IPS-NIHi11 (cell line): ENCODE measurements around the gene ARFGEF2.
A peak's percentile ranks its signal among the peaks of the same experiment; 100 is the strongest.
"Not testable (repeated sequence)": the region's sequence is repeated elsewhere in the genome, so short reads cannot be mapped to it uniquely, and the experiment has no call there.

Experiments
- DNase-seq: peaks from one replicate; pipeline ENCODE4 v3.0.0; 2012; ENCODE audit warnings: mixed read lengths, low spot score

The ARFGEF2 gene

GRCh38 chr20:48921168-48921882, at the start of gene ARFGEF2:
Gene ARFGEF2, plus strand, starts transcription at chr20:48921711. Its CDS starts 179 bp downstream, at chr20:48921890.
- peak; percentile 100 for DNase-seq

GRCh38 chr20:48875233-48875913, 46.1 kb upstream of the ARFGEF2 start:
- DNase-seq, result no peak

- no peak for DNase-seq
Observed at GRCh38 chr20:48875914-48876240, 45.6 kb upstream of the ARFGEF2 start.

GRCh38 chr20:48877304-48877703, 44.2 kb upstream of the ARFGEF2 start:
- DNase-seq, result no peak

- DNase-seq, result no peak
Observed at GRCh38 chr20:48878534-48879248, 42.8 kb upstream of the ARFGEF2 start.

- no peak for DNase-seq
Observed at GRCh38 chr20:48879612-48880245, 41.8 kb upstream of the ARFGEF2 start.

GRCh38 chr20:48880331-48880730, 41.2 kb upstream of the ARFGEF2 start:
- DNase-seq, result no peak

GRCh38 chr20:48880981-48881657, 40.4 kb upstream of the ARFGEF2 start:
- no peak for DNase-seq

- DNase-seq, result no peak
Observed at GRCh38 chr20:48885237-48885636, 36.3 kb upstream of the ARFGEF2 start.

GRCh38 chr20:48886194-48886593, 35.3 kb upstream of the ARFGEF2 start:
- no peak for DNase-seq

- no peak for DNase-seq
Observed at GRCh38 chr20:48886811-48887210, 34.7 kb upstream of the ARFGEF2 start.

- not testable (repeated sequence) for DNase-seq
Observed at GRCh38 chr20:48888517-48888916, 33.0 kb upstream of the ARFGEF2 start.

- DNase-seq, result no peak
Observed at GRCh38 chr20:48889140-48889790, 32.2 kb upstream of the ARFGEF2 start.

- no peak for DNase-seq
Observed at GRCh38 chr20:48891235-48892048, 30.1 kb upstream of the ARFGEF2 start.

GRCh38 chr20:48892049-48892470, 29.5 kb upstream of the ARFGEF2 start:
- no peak for DNase-seq

- no peak for DNase-seq
Observed at GRCh38 chr20:48892891-48893290, 28.6 kb upstream of the ARFGEF2 start.

GRCh38 chr20:48893374-48893773, 28.1 kb upstream of the ARFGEF2 start:
- DNase-seq, result no peak

GRCh38 chr20:48897305-48898010, 24.1 kb upstream of the ARFGEF2 start:
- no peak for DNase-seq

- DNase-seq, result no peak
Observed at GRCh38 chr20:48898210-48898609, 23.3 kb upstream of the ARFGEF2 start.
